GM12872 (cell line): ENCODE results near the gene TMEM163.

ENCODE experiments used
- TF ChIP-seq, protein P1 (sequence below): IDR thresholded peaks from 3 replicates; pipeline ENCODE4 v1.5.1; 2011; ENCODE audit warnings: low read depth, mild to moderate bottlenecking, low read length, moderate library complexity; ENCODE audit not compliant: insufficient read depth

Gene TMEM163

GRCh38 chr2:134602666-134603065 lies 116.1 kb downstream of the TMEM163 start:
- TF ChIP-seq, protein P1, sequence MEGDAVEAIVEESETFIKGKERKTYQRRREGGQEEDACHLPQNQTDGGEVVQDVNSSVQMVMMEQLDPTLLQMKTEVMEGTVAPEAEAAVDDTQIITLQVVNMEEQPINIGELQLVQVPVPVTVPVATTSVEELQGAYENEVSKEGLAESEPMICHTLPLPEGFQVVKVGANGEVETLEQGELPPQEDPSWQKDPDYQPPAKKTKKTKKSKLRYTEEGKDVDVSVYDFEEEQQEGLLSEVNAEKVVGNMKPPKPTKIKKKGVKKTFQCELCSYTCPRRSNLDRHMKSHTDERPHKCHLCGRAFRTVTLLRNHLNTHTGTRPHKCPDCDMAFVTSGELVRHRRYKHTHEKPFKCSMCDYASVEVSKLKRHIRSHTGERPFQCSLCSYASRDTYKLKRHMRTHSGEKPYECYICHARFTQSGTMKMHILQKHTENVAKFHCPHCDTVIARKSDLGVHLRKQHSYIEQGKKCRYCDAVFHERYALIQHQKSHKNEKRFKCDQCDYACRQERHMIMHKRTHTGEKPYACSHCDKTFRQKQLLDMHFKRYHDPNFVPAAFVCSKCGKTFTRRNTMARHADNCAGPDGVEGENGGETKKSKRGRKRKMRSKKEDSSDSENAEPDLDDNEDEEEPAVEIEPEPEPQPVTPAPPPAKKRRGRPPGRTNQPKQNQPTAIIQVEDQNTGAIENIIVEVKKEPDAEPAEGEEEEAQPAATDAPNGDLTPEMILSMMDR = no peak

- TF ChIP-seq, protein P1 = no peak
Measured at GRCh38 chr2:134601264-134601663, 117.5 kb downstream of the TMEM163 start.

GRCh38 chr2:134600208-134600607 lies 118.6 kb downstream of the TMEM163 start:
- TF ChIP-seq, protein P1 = no peak

GRCh38 chr2:134599236-134599635 lies 119.6 kb downstream of the TMEM163 start:
- TF ChIP-seq, protein P1 = no peak

GRCh38 chr2:134594399-134594798 lies 124.4 kb downstream of the TMEM163 start:
- TF ChIP-seq, protein P1 = no peak

- TF ChIP-seq, protein P1 = no peak
Measured at GRCh38 chr2:134593519-134593918, 125.3 kb downstream of the TMEM163 start.

- TF ChIP-seq, protein P1 = no peak
Measured at GRCh38 chr2:134592377-134592776, 126.4 kb downstream of the TMEM163 start.

GRCh38 chr2:134591526-134591925 lies 127.3 kb downstream of the TMEM163 start:
- TF ChIP-seq, protein P1 = no peak
